Body of pancreas (tissue), 4 donors: Measurements from ENCODE around the gene RPE65. TPM values are rescaled to one million over a fixed set of nuclear protein-coding genes. Genes with fewer than 3 reads are reported as not detected.
A peak's percentile ranks its signal among the peaks of the same experiment; 100 is the strongest.

Experiments
- ATAC-seq: fragments of 150-250 bp; one replicate; pipeline ENCODE4 v1.9.1; 2016
- DNase-seq, 4 donors: peaks; one replicate each; pipeline ENCODE4 v3.0.0-alpha.2; 2019
- H3K27ac ChIP-seq, 4 donors: fragments of 200-600 bp; sonication (generic); 1 replicate in 3 of 4; 2 replicates in 1 of 4; pipeline versions ENCODE4 v1.5.1 to v1.6.1; 2016 to 2019; ENCODE audit warnings: mild to moderate bottlenecking in 1 of 4, mixed read lengths in 1 of 4, moderate library complexity in 1 of 4
- H3K27me3 ChIP-seq, 2 donors: fragments of 200-600 bp; sonication (generic); one replicate each; pipeline ENCODE4 v1.6.0; 2016; ENCODE audit warnings: mild to moderate bottlenecking in 1 of 2
- H3K36me3 ChIP-seq, 2 donors: fragments of 200-600 bp; sonication (generic); replicated peaks in 1 of 2; 2 replicates each; pipeline ENCODE4 v1.5.1; 2016; ENCODE audit warnings: low read depth in 2 of 2; ENCODE audit not compliant: insufficient read depth in 1 of 2
- H3K4me1 ChIP-seq: fragments of 200-600 bp; sonication (generic); one replicate; pipeline ENCODE4 v1.6.0; 2016
- H3K4me3 ChIP-seq, 2 donors: fragments of 200-600 bp; sonication (generic); 1 replicate in 1 of 2; 2 replicates in 1 of 2; pipeline ENCODE4 v1.5.1; 2016 to 2019
- H3K9me3 ChIP-seq, 3 donors: fragments of 200-600 bp; sonication (generic); 1 replicate in 2 of 3; 2 replicates in 1 of 3; pipeline ENCODE4 v1.5.1; 2016
- POLR2A ChIP-seq, 3 donors: fragments of 450-650 bp; IDR thresholded peaks; one replicate each; pipeline ENCODE4 v1.6.1; 2016; ENCODE audit warnings: antibody characterized with exemption in 3 of 3, mild to moderate bottlenecking in 2 of 3
- WGBS, 2 donors: methylation state at CpG; one replicate each; pipeline ENCODE4 v1.1.5; 2017; 5-methylcytosine and 5-hydroxymethylcytosine counted together
- intact Hi-C: fragments of 100-400 bp; cut with DNase I; formaldehyde crosslinking; loops from one replicate; pipeline ENCODE4 v1.15.1; 2023
- total RNA-seq, 2 donors: library from RNA; depleted of rRNA; stranded (reverse); fragments of >200 nt; gene quantifications; one replicate each; pipeline ENCODE4 v1.1.0, GENCODE V29; 2016
- TF ChIP-seq, protein P1 (sequence below), 7 experiments: fragments of 450-650 bp in 4 of 7; fragments of 200-600 bp in 3 of 7; sonication (generic) in 3 of 7; IDR thresholded peaks; one replicate each; pipeline ENCODE4 v1.5.1; 2016 to 2019; ENCODE audit warnings: antibody characterized with exemption in 7 of 7

The RPE65 gene
- total RNA-seq, 2 donors from 2014 or later, result not detected

DNA sequence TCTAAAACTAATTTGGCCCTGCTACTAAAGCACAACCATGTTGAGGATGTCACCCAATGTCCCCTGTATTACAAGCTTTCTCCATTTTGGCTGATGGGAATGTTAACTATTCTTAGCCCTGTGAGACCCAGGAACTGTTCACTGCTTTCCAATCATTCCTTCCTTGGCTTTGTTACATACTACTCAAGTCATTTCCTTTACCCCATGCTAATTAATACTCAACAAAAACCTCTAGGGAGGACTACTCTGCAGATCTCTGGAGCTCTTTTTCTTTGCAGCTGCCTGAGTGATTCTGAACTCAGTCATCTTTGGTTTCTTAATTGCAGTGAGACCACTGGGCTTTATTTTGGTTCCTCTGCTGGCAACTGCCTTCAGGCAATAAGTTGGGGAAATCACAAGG is 23.3 kb upstream of the RPE65 start:
- no peaks in the 10 kb centered on the region for H3K27me3 ChIP-seq
- no peaks in the 10 kb centered on the region for H3K9me3 ChIP-seq
- no peaks in the 10 kb centered on the region for H3K36me3 ChIP-seq
- no peak for ATAC-seq
- no peaks in the 10 kb centered on the region for H3K4me1 ChIP-seq
- TF ChIP-seq POLR2A (IDR thresholded peaks at IDR 0.05), result no peak
- TF ChIP-seq, protein P1, sequence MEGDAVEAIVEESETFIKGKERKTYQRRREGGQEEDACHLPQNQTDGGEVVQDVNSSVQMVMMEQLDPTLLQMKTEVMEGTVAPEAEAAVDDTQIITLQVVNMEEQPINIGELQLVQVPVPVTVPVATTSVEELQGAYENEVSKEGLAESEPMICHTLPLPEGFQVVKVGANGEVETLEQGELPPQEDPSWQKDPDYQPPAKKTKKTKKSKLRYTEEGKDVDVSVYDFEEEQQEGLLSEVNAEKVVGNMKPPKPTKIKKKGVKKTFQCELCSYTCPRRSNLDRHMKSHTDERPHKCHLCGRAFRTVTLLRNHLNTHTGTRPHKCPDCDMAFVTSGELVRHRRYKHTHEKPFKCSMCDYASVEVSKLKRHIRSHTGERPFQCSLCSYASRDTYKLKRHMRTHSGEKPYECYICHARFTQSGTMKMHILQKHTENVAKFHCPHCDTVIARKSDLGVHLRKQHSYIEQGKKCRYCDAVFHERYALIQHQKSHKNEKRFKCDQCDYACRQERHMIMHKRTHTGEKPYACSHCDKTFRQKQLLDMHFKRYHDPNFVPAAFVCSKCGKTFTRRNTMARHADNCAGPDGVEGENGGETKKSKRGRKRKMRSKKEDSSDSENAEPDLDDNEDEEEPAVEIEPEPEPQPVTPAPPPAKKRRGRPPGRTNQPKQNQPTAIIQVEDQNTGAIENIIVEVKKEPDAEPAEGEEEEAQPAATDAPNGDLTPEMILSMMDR (IDR thresholded peaks at IDR 0.05), result no peak
- intact Hi-C loops, result no loop called here
- H3K27ac ChIP-seq, result no peak overlapping the region
- no peak for DNase-seq
- no peak overlapping the region for H3K4me3 ChIP-seq

DNA sequence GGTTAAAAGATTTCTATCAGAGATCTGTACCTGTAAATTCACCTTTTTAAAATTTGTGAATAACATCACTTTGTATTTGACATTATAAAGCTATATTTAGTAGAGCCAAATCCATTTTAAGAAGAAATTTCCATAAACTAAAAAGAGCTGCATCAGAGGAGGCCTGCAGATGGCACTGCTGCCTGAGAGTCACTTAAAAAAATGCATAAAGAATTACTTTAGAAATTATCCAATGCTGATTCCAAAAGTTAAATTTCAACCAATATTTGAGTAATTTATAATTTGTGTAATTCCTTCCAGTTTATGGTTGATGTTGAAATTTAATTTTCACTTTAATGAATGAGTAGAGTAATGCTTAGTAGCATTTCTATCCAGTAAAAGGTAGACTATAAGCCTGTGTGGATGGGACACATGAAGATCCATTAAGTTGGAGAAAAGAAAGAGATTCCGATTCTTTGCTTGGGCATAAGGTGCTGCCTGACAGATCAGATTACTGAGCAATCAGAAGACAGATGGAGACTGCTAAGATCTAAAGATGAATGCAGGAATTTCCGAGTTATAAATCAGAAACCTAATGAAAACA is 20.7 kb upstream of the RPE65 start:
- DNase-seq (no peak), ATAC-seq (no peak)
- no peaks in the 10 kb centered on the region for H3K27me3 ChIP-seq
- H3K9me3 ChIP-seq, result no peaks in the 10 kb centered on the region
- H3K4me3 ChIP-seq, result no peak overlapping the region
- H3K27ac ChIP-seq, result no peak overlapping the region
- intact Hi-C loops, result no loop called here
- no peak for TF ChIP-seq POLR2A (IDR thresholded peaks at IDR 0.05)
- TF ChIP-seq, protein P1 (IDR thresholded peaks at IDR 0.05), result peak in 6 of 7 experiments; percentile 26 to 46 (median 38)
- H3K4me1 ChIP-seq, result no peaks in the 10 kb centered on the region
- no peaks in the 10 kb centered on the region for H3K36me3 ChIP-seq
- WGBS, 2 donors, result 59 to 70% methylated on average over 2 of the region's 2 CpGs

DNA sequence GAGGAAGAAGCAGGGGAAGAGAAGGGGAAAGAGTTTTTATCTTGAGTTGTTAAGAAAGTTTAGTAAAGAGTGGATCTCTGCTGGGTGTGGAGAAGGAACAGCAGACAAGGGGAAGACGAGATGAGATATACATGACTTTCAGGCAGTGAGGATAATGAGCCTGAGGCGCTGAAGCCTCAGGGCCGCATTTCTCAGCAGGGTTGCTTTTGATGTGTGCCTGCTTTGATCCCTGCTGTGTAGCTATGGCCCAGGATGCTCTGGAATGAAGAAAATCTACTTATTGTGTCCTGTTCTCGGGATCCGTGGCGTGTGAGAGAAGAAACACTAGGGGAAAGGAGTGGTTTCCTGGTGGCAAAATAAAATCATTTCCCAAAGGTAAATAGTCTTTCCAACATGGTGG is 15.1 kb upstream of the RPE65 start:
- H3K27ac ChIP-seq, result no peak overlapping the region
- 48 to 57% methylated on average over 6 of the region's 6 CpGs for WGBS, 2 donors
- ATAC-seq, result no peak
- H3K27me3 ChIP-seq, result no peaks in the 10 kb centered on the region
- DNase-seq, result no peak
- TF ChIP-seq, protein P1 (IDR thresholded peaks at IDR 0.05), result no peak
- H3K4me3 ChIP-seq, result no peak overlapping the region
- peaks cover 0 to 4% (median 0%) of the 10 kb centered on the region in 3 donors for H3K9me3 ChIP-seq
- intact Hi-C loops, result no loop called here
- no peaks in the 10 kb centered on the region for H3K36me3 ChIP-seq
- no peaks in the 10 kb centered on the region for H3K4me1 ChIP-seq

DNA sequence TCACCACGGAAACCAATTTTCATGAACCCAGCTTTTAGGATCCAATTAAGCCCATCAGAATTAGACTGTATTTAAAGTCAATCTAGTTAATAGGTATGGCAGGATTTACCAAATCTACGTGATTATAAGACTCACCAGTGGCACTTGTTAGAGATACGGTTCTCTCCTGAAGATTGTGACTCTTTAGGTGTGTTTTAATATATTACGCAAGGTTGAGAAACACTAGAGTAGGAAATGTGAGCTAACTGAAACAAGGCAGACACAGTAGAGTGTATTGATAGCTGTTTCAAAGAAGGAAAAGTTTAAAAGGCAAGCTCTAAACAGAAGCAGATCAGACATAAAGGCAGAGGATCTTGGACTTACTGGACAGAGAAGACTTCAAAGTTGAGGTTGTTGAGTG is 11.2 kb upstream of the RPE65 start:
- no peak for TF ChIP-seq POLR2A (IDR thresholded peaks at IDR 0.05)
- TF ChIP-seq, protein P1 (IDR thresholded peaks at IDR 0.05), result no peak
- ATAC-seq (no peak), DNase-seq (no peak)
- intact Hi-C loops, result no loop called here
- H3K9me3 ChIP-seq, result peaks cover 0 to 4% (median 0%) of the 10 kb centered on the region in 3 donors
- H3K27ac ChIP-seq, result no peak overlapping the region
- H3K4me3 ChIP-seq, result no peak overlapping the region
- no peaks in the 10 kb centered on the region for H3K4me1 ChIP-seq
- no peaks in the 10 kb centered on the region for H3K27me3 ChIP-seq
- H3K36me3 ChIP-seq, result no peaks in the 10 kb centered on the region
- 78 to 82% methylated on average over 4 of the region's 4 CpGs for WGBS, 2 donors

DNA sequence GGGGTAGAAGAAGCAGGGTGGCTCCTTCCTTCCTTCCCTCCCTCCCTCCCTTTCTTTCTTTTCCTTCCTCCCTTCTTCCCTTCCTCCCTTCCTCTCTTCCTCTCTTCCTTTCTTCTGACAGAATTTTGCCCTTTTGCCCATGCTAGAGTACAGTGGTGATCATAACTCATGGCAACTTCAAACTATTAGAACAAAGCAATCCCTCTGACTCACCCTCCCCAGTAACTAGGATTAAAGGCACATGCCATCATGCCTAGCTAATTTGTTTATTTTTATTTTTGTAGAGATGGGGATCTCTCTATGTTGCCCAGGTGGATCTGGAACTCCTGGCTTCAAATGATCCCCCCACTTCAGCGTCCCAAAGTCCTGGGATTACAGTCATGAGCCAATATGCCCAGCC is 10.0 kb upstream of the RPE65 start:
- WGBS, 2 donors, result 47 to 71% methylated on average over 1 of the region's 1 CpG
- intact Hi-C loops, result no loop called here
- Histone ChIP-seq H3K27me3 (no peaks in the 10 kb centered on the region), H3K4me3 (no peak overlapping the region), H3K9me3 (peaks cover 0 to 4% (median 0%) of the 10 kb centered on the region in 3 donors), H3K4me1 (no peaks in the 10 kb centered on the region), H3K36me3 (no peaks in the 10 kb centered on the region), H3K27ac (no peak overlapping the region)
- TF ChIP-seq, protein P1 (IDR thresholded peaks at IDR 0.05), result no peak
- no peak for DNase-seq
- no peak for ATAC-seq
